Mucosa of rectum (tissue), 2 donors: ENCODE measurements around the gene CASQ2.

Experiments
- H3K27ac ChIP-seq, 2 donors: one replicate each; pipeline ENCODE4 v1.7.0; 2013; ENCODE audit warnings: inconsistent platforms in 2 of 2, low read depth in 2 of 2, low read length in 2 of 2
- H3K27me3 ChIP-seq, 2 donors: one replicate each; pipeline ENCODE4 v1.7.0; 2013; ENCODE audit warnings: low read length in 2 of 2; ENCODE audit not compliant: control insufficient read depth in 2 of 2, insufficient read depth in 2 of 2
- H3K36me3 ChIP-seq, 2 donors: one replicate each; pipeline ENCODE4 v1.7.0; 2013; ENCODE audit warnings: low read length in 2 of 2; ENCODE audit not compliant: control insufficient read depth in 2 of 2, insufficient read depth in 2 of 2
- H3K4me1 ChIP-seq, 2 donors: one replicate each; pipeline ENCODE4 v1.7.0; 2013; ENCODE audit warnings: low read length in 2 of 2, mild to moderate bottlenecking in 1 of 2; ENCODE audit not compliant: control insufficient read depth in 2 of 2, insufficient read depth in 2 of 2
- H3K4me3 ChIP-seq, 2 donors: one replicate each; pipeline ENCODE4 v1.7.0; 2013; ENCODE audit warnings: low read length in 2 of 2
- H3K9ac ChIP-seq, 2 donors: one replicate each; pipeline ENCODE4 v1.7.0; 2013; ENCODE audit warnings: low read length in 2 of 2, low read depth in 1 of 2, mild to moderate bottlenecking in 1 of 2
- H3K9me3 ChIP-seq, 2 donors: one replicate each; pipeline ENCODE4 v1.7.0; 2013; ENCODE audit warnings: low read length in 2 of 2; ENCODE audit not compliant: control insufficient read depth in 2 of 2
- donor health status: healthy.
- donor health status: Normal muscosa, but diverticular disease.

The CASQ2 gene

GRCh38 chr1:115802416-115802815 lies 33.9 kb upstream of the CASQ2 start:
- H3K4me3 ChIP-seq: no peak overlapping the region
- H3K9ac ChIP-seq: no peak overlapping the region
- no peaks in the 10 kb centered on the region for H3K36me3 ChIP-seq
- H3K27me3 ChIP-seq: no peaks in the 10 kb centered on the region
- H3K9me3 ChIP-seq: no peaks in the 10 kb centered on the region
- H3K27ac ChIP-seq: no peak overlapping the region
- no peaks in the 10 kb centered on the region for H3K4me1 ChIP-seq

GRCh38 chr1:115797486-115797885 lies 29.0 kb upstream of the CASQ2 start:
- no peaks in the 10 kb centered on the region for H3K27me3 ChIP-seq
- H3K27ac ChIP-seq: no peak overlapping the region
- H3K4me3 ChIP-seq: no peak overlapping the region
- H3K4me1 ChIP-seq: no peaks in the 10 kb centered on the region
- H3K9me3 ChIP-seq: no peaks in the 10 kb centered on the region
- H3K36me3 ChIP-seq: no peaks in the 10 kb centered on the region
- H3K9ac ChIP-seq: no peak overlapping the region

GRCh38 chr1:115796897-115797296 lies 28.4 kb upstream of the CASQ2 start:
- no peak overlapping the region for H3K27ac ChIP-seq
- no peaks in the 10 kb centered on the region for H3K9me3 ChIP-seq

GRCh38 chr1:115796036-115796435 lies 27.5 kb upstream of the CASQ2 start:
- H3K4me3 ChIP-seq: no peak overlapping the region
- no peaks in the 10 kb centered on the region for H3K9me3 ChIP-seq
- H3K9ac ChIP-seq: no peak overlapping the region
- no peaks in the 10 kb centered on the region for H3K4me1 ChIP-seq
- H3K27ac ChIP-seq: no peak overlapping the region
- no peaks in the 10 kb centered on the region for H3K27me3 ChIP-seq
- no peaks in the 10 kb centered on the region for H3K36me3 ChIP-seq

More at GRCh38 chr1:115796897-115797296, 28.4 kb upstream of the CASQ2 start:
- no peaks in the 10 kb centered on the region for H3K4me1 ChIP-seq
- H3K4me3 ChIP-seq: no peak overlapping the region
- H3K9ac ChIP-seq: no peak overlapping the region
- H3K27me3 ChIP-seq: no peaks in the 10 kb centered on the region
- H3K36me3 ChIP-seq: no peaks in the 10 kb centered on the region

GRCh38 chr1:115794976-115795639 lies 26.6 kb upstream of the CASQ2 start:
- no peak overlapping the region for H3K4me3 ChIP-seq
- H3K9ac ChIP-seq: no peak overlapping the region
- no peaks in the 10 kb centered on the region for H3K27me3 ChIP-seq

GRCh38 chr1:115793162-115793561 lies 24.6 kb upstream of the CASQ2 start:
- Histone ChIP-seq H3K27me3 (no peaks in the 10 kb centered on the region), H3K9ac (no peak overlapping the region), H3K9me3 (no peaks in the 10 kb centered on the region), H3K27ac (no peak overlapping the region), H3K4me3 (no peak overlapping the region), H3K4me1 (no peaks in the 10 kb centered on the region), H3K36me3 (no peaks in the 10 kb centered on the region)

More at GRCh38 chr1:115794976-115795639, 26.6 kb upstream of the CASQ2 start:
- H3K36me3 ChIP-seq: no peaks in the 10 kb centered on the region
- H3K4me1 ChIP-seq: no peaks in the 10 kb centered on the region
- H3K9me3 ChIP-seq: no peaks in the 10 kb centered on the region
- no peak overlapping the region for H3K27ac ChIP-seq

GRCh38 chr1:115791816-115792215 lies 23.3 kb upstream of the CASQ2 start:
- Histone ChIP-seq H3K27ac (no peak overlapping the region), H3K9me3 (no peaks in the 10 kb centered on the region), H3K9ac (no peak overlapping the region), H3K4me1 (no peaks in the 10 kb centered on the region), H3K36me3 (no peaks in the 10 kb centered on the region), H3K27me3 (no peaks in the 10 kb centered on the region), H3K4me3 (no peak overlapping the region)

- Histone ChIP-seq H3K9ac (no peak overlapping the region), H3K4me1 (no peaks in the 10 kb centered on the region), H3K27me3 (no peaks in the 10 kb centered on the region), H3K9me3 (no peaks in the 10 kb centered on the region), H3K36me3 (no peaks in the 10 kb centered on the region), H3K27ac (no peak overlapping the region), H3K4me3 (no peak overlapping the region)
These were observed 22.3 kb upstream of the CASQ2 start for GRCh38 chr1:115790846-115791245.

GRCh38 chr1:115790356-115790755 lies 21.8 kb upstream of the CASQ2 start:
- Histone ChIP-seq H3K27ac (no peak overlapping the region), H3K4me1 (no peaks in the 10 kb centered on the region), H3K9ac (no peak overlapping the region), H3K36me3 (no peaks in the 10 kb centered on the region), H3K9me3 (no peaks in the 10 kb centered on the region), H3K4me3 (no peak overlapping the region), H3K27me3 (no peaks in the 10 kb centered on the region)

GRCh38 chr1:115783311-115783710 lies 14.8 kb upstream of the CASQ2 start:
- Histone ChIP-seq H3K4me3 (no peak overlapping the region), H3K27me3 (no peaks in the 10 kb centered on the region), H3K27ac (no peak overlapping the region)

More at GRCh38 chr1:115783311-115783710, 14.8 kb upstream of the CASQ2 start:
- no peak overlapping the region for H3K9ac ChIP-seq
- H3K36me3 ChIP-seq: no peaks in the 10 kb centered on the region
- no peaks in the 10 kb centered on the region for H3K9me3 ChIP-seq
- no peaks in the 10 kb centered on the region for H3K4me1 ChIP-seq
